GM21825 (cell line): ENCODE measurements around the gene NCOA4.
A peak's percentile ranks its signal among the peaks of the same experiment; 100 is the strongest.
"Not testable (repeated sequence)": the region's sequence is repeated elsewhere in the genome, so short reads cannot be mapped to it uniquely, and the experiment has no call there.

ENCODE experiments used
- ATAC-seq: cut with Tn5 transposase; IDR thresholded peaks from one replicate; pipeline ENCODE4 v1.9.1; 2021; ENCODE audit warnings: mild to moderate bottlenecking, moderate library complexity; ENCODE audit not compliant: unreplicated experiment

NCOA4 gene

GRCh38 chr10:45985590-45985989, 44.8 kb downstream of the NCOA4 start:
- ATAC-seq = not testable (repeated sequence)

GRCh38 chr10:45984473-45984872, 46.0 kb downstream of the NCOA4 start:
- not testable (repeated sequence) for ATAC-seq

GRCh38 chr10:45983538-45984186, 46.8 kb downstream of the NCOA4 start:
- peak; percentile 44 for ATAC-seq

- ATAC-seq = not testable (repeated sequence)
Observed at GRCh38 chr10:45981367-45981766, 49.1 kb downstream of the NCOA4 start.

GRCh38 chr10:45978554-45978953, 51.9 kb downstream of the NCOA4 start:
- ATAC-seq = not testable (repeated sequence)

GRCh38 chr10:45974041-45974440, 56.4 kb downstream of the NCOA4 start:
- ATAC-seq = not testable (repeated sequence)

- peak; percentile 18 for ATAC-seq
Observed at GRCh38 chr10:45972813-45973169, 57.6 kb downstream of the NCOA4 start.

- ATAC-seq = peak; percentile 68
Observed at GRCh38 chr10:45972106-45972812, 58.2 kb downstream of the NCOA4 start, which contains the start of gene TIMM23. Gene TIMM23, plus strand, starts transcription at chr10:45972489. Its CDS starts 136 bp downstream, at chr10:45972625.

GRCh38 chr10:45971742-45972105, 58.7 kb downstream of the NCOA4 start:
- peak; percentile 34 for ATAC-seq

- ATAC-seq = not testable (repeated sequence)
Observed at GRCh38 chr10:45971019-45971418, 59.4 kb downstream of the NCOA4 start.

GRCh38 chr10:45962686-45963452, 67.6 kb downstream of the NCOA4 start:
- ATAC-seq = not testable (repeated sequence)

- not testable (repeated sequence) for ATAC-seq
Observed at GRCh38 chr10:45957928-45958327, 72.5 kb downstream of the NCOA4 start.

- not testable (repeated sequence) for ATAC-seq
Observed at GRCh38 chr10:45956634-45957033, 73.8 kb downstream of the NCOA4 start.
